ENCODE results near the gene IL1R1. TPM values are rescaled to one million over a fixed set of nuclear protein-coding genes. Genes with fewer than 3 reads are reported as not detected.
"Not testable (repeated sequence)": the region's sequence is repeated elsewhere in the genome, so short reads cannot be mapped to it uniquely, and the experiment has no call there.

IL1R1 gene
- total RNA-seq, 1 experiment from 2014 or later: 5.2 TPM

DNA sequence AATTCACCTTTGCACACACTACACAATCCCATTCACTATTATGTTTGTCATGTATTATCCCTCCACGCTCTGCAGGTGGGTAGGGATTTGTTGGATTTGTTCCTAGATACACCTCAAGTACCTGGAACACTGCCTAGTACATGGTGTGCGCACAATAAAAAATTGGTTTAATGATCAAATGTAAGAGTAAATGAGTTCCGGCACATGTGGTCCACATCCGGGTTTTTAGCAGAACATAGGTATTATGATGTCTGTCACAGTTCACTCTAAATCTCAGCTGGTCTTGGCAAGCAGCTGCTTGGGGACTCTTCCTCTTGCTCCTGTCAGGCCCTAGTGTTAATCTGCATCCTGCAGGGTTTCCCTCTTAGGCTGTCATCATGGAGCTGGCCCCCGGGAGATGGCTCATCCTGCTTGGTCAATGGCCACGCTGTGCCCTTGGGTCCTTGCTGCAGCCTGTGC, 21.8 kb upstream of the IL1R1 start:
- TF ChIP-seq, protein P1, sequence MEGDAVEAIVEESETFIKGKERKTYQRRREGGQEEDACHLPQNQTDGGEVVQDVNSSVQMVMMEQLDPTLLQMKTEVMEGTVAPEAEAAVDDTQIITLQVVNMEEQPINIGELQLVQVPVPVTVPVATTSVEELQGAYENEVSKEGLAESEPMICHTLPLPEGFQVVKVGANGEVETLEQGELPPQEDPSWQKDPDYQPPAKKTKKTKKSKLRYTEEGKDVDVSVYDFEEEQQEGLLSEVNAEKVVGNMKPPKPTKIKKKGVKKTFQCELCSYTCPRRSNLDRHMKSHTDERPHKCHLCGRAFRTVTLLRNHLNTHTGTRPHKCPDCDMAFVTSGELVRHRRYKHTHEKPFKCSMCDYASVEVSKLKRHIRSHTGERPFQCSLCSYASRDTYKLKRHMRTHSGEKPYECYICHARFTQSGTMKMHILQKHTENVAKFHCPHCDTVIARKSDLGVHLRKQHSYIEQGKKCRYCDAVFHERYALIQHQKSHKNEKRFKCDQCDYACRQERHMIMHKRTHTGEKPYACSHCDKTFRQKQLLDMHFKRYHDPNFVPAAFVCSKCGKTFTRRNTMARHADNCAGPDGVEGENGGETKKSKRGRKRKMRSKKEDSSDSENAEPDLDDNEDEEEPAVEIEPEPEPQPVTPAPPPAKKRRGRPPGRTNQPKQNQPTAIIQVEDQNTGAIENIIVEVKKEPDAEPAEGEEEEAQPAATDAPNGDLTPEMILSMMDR (IDR thresholded peaks at IDR 0.05; ENCODE audit: unreplicated experiment): no peak
- no peak overlapping the region for H3K4me3 Mint-ChIP-seq (ENCODE audit: unreplicated experiment)
- peaks cover 13% of the 10 kb centered on the region for H3K4me1 Mint-ChIP-seq (ENCODE audit: insufficient read depth, unreplicated experiment)
- intact Hi-C loops (cut with micrococcal nuclease): no loop called here
- BruUV-seq (replicated peaks): no TSS peak
- no peaks in the 10 kb centered on the region for H3K27me3 Mint-ChIP-seq (ENCODE audit: insufficient read depth, unreplicated experiment)
- no peaks in the 10 kb centered on the region for H3K9me3 Mint-ChIP-seq (ENCODE audit: unreplicated experiment)
- H3K36me3 Mint-ChIP-seq (ENCODE audit: insufficient read depth, unreplicated experiment): peaks cover 6% of the 10 kb centered on the region
- no peak for DNase-seq (ENCODE audit: unreplicated experiment)
- no peak overlapping the region for H3K27ac Mint-ChIP-seq (ENCODE audit: low read depth, unreplicated experiment)
- CTCF ChIA-PET: interaction anchor here (1.9 to 3.1 kb wide), 2 partner anchors 12 to 120 kb away, joined by 7 to 10 read pairs; no protein-coding TSS in a partner anchor
- POLR2A ChIA-PET: interaction anchor here (0.7 to 1.5 kb wide), 2 partner anchors 35 to 71 kb away, joined by 3 to 5 read pairs; no protein-coding TSS in a partner anchor

DNA sequence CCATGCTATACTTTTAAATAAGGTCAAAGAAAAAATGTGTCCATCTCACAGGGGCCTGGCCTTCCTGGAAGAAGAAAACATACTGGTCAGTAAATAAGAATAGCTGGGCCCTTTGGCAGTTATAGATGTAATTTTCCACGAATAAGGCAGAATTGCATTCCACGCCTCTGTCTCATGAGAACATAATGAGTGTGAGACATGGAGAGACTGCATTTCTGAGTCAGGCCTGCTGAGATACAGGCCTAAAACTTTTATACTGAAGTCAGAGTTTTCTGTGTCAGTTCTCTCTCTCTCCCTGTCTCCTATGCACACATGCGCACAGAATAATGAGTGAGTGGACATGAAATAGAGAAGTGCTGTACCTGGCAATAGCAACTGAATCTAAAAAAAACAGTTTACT, 20.4 kb upstream of the IL1R1 start:
- ChIA-PET CTCF (interaction anchor here (0.7 to 3.1 kb wide), 3 partner anchors 20 to 118 kb away, joined by 3 to 10 read pairs (median 3); partner anchors contain the start of gene IL1R1), POLR2A (interaction anchor here (0.6 to 1.5 kb wide), 5 partner anchors 20 to 90 kb away, joined by 3 to 5 read pairs (median 3); no protein-coding TSS in a partner anchor)
- Mint-ChIP-seq H3K27ac (ENCODE audit: low read depth, unreplicated experiment) (peak overlapping the region; percentile 27), H3K36me3 (ENCODE audit: insufficient read depth, unreplicated experiment) (peaks cover 6% of the 10 kb centered on the region), H3K4me1 (ENCODE audit: insufficient read depth, unreplicated experiment) (peaks cover 19% of the 10 kb centered on the region), H3K27me3 (ENCODE audit: insufficient read depth, unreplicated experiment) (no peaks in the 10 kb centered on the region), H3K9me3 (ENCODE audit: unreplicated experiment) (peaks cover 4% of the 10 kb centered on the region), H3K4me3 (ENCODE audit: unreplicated experiment) (no peak overlapping the region)
- no TSS peak for BruUV-seq (replicated peaks)
- TF ChIP-seq, protein P1 (IDR thresholded peaks at IDR 0.05; ENCODE audit: unreplicated experiment): no peak
- no peak for DNase-seq (ENCODE audit: unreplicated experiment)
- intact Hi-C loops (cut with micrococcal nuclease): no loop called here

DNA sequence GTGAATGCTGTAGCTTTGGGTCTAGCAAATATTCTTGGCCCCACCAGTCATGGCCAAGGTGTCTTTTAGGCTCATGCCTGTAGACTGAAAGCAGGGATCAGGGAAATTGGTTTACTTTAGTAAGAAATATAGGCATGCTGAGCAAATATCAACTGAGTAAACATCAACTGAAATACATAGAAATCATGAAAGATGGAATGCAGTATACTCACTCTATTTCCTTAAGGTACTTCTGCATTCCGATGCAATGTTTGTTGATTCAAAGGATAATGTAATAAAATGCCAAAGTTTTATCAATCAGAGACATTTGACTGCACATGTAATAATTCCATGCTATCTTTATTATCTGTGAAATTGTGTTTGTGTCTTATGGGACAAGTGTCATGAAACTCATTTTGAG, 19.6 kb upstream of the IL1R1 start:
- H3K4me1 Mint-ChIP-seq (ENCODE audit: insufficient read depth, unreplicated experiment): peaks cover 27% of the 10 kb centered on the region
- intact Hi-C loops (cut with micrococcal nuclease): no loop called here
- H3K4me3 Mint-ChIP-seq (ENCODE audit: unreplicated experiment): no peak overlapping the region
- no TSS peak for BruUV-seq (replicated peaks)
- peaks cover 7% of the 10 kb centered on the region for H3K9me3 Mint-ChIP-seq (ENCODE audit: unreplicated experiment)
- H3K27me3 Mint-ChIP-seq (ENCODE audit: insufficient read depth, unreplicated experiment): no peaks in the 10 kb centered on the region
- TF ChIP-seq, protein P1 (IDR thresholded peaks at IDR 0.05; ENCODE audit: unreplicated experiment): no peak
- POLR2A ChIA-PET: interaction anchor here (1.0 to 1.3 kb wide), 4 partner anchors 23 to 59 kb away, joined by 3 to 4 read pairs (median 3); no protein-coding TSS in a partner anchor
- CTCF ChIA-PET: interaction anchor here (0.7 to 3.1 kb wide), 2 partner anchors 66 to 118 kb away, joined by 3 to 10 read pairs; no protein-coding TSS in a partner anchor
- H3K36me3 Mint-ChIP-seq (ENCODE audit: insufficient read depth, unreplicated experiment): peaks cover 6% of the 10 kb centered on the region
- no peak for DNase-seq (ENCODE audit: unreplicated experiment)
- no peak overlapping the region for H3K27ac Mint-ChIP-seq (ENCODE audit: low read depth, unreplicated experiment)

DNA sequence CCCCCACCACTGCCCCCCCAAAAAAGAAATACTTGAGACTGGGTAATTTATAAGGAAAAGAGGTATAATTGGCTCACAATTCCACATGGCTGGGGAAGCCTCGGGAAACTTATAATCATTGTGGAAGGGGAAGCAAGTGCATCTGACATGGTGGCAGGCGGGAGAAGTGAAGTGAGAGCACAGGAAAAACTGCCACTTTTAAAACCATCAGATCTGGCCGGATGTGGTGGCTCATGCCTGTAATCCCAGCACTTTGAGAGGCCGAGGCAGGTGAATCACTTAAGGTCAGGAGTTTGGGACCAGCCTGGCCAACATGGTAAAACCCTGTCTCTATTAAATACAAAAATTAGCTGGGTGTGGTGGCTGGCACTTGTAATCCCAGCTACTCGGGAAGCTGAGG, 18.1 kb upstream of the IL1R1 start:
- POLR2A ChIA-PET: interaction anchor here (1.2 kb wide), 1 partner anchor 35 kb away, joined by 3 read pairs; no protein-coding TSS in a partner anchor
- intact Hi-C loops (cut with micrococcal nuclease); H3K4me3 Mint-ChIP-seq (ENCODE audit: unreplicated experiment); H3K27ac Mint-ChIP-seq (ENCODE audit: low read depth, unreplicated experiment); H3K36me3 Mint-ChIP-seq (ENCODE audit: insufficient read depth, unreplicated experiment); H3K27me3 Mint-ChIP-seq (ENCODE audit: insufficient read depth, unreplicated experiment); H3K9me3 Mint-ChIP-seq (ENCODE audit: unreplicated experiment); BruUV-seq (replicated peaks); DNase-seq (ENCODE audit: unreplicated experiment): not testable (repeated sequence)
- H3K4me1 Mint-ChIP-seq (ENCODE audit: insufficient read depth, unreplicated experiment): peaks cover 36% of the 10 kb centered on the region
- CTCF ChIA-PET: interaction anchor here (0.6 to 0.8 kb wide), 2 partner anchors 11 to 794 kb away, joined by 3 read pairs; no protein-coding TSS in a partner anchor

Data from MCF 10A (cell line).